GM12872 (cell line): ENCODE measurements around the gene SLC39A8.
A peak's percentile ranks its signal among the peaks of the same experiment; 100 is the strongest.

Experiments
- TF ChIP-seq, protein P1 (sequence below): IDR thresholded peaks from 3 replicates; pipeline ENCODE4 v1.5.1; 2011; ENCODE audit warnings: low read depth, mild to moderate bottlenecking, low read length, moderate library complexity; ENCODE audit not compliant: insufficient read depth

The SLC39A8 gene

GRCh38 chr4:102344954-102345794, at the start of gene SLC39A8:
Gene SLC39A8, minus strand, starts transcription at chr4:102345482. Its CDS starts 820 bp downstream, at chr4:102344662.
- TF ChIP-seq, protein P1, sequence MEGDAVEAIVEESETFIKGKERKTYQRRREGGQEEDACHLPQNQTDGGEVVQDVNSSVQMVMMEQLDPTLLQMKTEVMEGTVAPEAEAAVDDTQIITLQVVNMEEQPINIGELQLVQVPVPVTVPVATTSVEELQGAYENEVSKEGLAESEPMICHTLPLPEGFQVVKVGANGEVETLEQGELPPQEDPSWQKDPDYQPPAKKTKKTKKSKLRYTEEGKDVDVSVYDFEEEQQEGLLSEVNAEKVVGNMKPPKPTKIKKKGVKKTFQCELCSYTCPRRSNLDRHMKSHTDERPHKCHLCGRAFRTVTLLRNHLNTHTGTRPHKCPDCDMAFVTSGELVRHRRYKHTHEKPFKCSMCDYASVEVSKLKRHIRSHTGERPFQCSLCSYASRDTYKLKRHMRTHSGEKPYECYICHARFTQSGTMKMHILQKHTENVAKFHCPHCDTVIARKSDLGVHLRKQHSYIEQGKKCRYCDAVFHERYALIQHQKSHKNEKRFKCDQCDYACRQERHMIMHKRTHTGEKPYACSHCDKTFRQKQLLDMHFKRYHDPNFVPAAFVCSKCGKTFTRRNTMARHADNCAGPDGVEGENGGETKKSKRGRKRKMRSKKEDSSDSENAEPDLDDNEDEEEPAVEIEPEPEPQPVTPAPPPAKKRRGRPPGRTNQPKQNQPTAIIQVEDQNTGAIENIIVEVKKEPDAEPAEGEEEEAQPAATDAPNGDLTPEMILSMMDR: peak; percentile 76

DNA sequence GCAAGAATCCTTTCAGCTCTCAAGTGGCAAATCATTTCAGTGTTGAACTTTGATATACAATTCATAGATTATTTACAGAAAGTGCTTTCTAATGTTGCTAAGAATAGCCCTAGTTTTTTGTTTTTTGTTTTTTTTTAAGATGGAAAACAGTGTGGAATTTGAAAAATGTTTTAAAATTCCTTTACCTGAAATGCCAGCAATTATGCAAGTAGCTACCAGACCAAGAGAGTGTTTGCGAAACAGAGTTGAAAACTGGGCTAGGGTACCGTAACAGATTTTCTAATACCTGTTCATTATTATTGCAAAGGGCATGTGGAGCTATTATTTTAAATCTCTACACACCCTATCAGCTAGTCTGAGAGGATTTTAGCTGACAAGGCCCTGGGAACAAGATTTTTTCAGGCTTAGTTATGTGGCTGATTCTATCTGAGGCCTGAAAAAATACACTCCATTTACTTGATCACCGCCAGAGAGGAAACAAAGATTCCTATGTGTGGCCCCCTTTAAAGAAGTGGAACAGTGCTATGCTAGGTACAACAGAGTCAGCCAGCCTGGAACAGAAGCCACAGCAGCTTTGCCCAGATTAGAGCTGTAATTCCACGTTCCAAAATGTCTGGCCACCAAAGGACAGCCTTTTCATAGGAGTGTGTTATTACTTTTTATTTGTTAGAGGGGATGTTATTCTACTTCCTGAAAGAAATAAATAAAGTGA, 46.9 kb upstream of the SLC39A8 start:
- TF ChIP-seq, protein P1: no peak

DNA sequence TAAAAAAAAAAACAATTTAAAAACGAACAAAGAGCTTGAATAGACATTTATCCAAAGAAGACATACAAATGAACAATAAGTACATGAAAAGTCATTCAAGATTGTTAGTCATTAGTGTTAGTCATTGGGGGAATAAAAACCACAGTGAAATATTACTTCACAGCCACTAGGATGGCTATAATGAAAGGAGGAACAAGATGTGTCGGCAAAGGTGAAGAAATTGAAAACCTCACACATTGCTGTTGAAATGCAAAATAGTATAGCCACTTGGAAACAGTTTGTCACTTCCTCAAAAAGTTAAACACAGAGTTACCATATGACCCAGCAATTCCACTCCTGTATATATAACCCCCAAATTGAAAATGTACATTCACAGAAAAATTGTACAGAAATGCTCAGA, 45.2 kb upstream of the SLC39A8 start:
- TF ChIP-seq, protein P1: 0 out of 3 replicates have a peak, but pooled peaks have one; percentile 5

DNA sequence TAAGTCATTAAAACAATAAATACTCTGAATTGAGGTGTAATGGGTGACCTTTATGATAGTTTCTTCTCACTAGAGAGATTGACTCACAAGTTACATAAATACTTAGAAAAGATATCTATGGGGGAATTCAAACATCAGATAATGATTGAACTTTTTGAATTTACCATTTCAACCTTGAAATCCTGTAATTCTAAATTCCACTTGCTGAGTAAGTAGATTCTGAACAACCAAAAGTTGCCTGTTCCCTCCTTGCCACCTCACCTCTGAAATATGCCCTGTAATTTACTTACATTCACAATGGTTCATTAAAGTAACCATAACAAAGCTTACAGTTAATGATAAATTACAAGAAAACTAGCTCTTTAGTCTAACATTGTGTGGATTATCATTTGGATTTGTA, 43.3 kb upstream of the SLC39A8 start:
- TF ChIP-seq, protein P1: no peak

DNA sequence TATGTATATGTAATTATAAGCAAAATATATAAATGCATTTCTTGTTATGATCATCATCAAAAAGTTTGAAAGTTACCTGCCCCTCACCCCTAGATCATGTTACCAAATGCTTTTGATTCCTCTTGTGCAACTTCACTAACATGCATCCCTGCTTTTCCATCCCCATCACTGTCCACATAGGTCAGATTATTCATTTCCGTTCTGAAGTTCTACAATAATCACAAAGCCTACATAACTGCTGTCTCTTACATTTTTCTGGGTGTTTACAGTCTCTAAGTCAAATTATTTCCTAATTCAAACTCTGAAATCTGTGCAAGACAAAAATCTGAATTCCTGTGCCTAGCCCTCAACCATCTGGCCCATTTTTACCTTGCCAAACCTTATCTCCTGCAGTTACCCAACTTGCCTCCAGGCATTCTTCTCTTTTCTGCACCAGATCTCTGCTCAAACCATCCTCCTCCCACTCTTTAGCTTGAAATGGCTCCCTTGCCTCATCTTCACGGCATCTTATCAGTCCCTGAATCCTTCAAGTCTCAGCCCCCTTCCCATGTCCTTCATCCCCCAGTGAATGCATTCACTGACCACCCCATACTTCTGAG, 42.4 kb upstream of the SLC39A8 start:
- TF ChIP-seq, protein P1: 0 out of 3 replicates have a peak, but pooled peaks have one; percentile 2

DNA sequence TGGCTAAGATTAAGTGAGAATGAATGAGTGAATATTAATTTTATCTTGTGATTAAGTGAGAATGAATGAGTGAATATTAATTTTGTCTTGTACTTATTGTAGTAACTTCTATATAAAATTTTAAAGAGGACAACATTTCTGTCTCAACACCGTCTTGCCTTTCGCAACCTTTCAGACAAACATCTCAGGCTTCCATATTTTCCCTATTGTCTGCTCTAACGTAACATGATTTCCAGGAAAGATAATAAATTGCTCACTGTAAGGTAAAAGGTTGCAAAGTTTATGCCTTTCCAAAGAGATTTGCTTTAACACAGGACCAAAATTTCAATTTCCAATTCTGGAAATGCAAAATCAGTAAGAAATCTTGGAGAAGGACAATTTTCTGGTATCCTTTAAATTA, 41.7 kb upstream of the SLC39A8 start:
- TF ChIP-seq, protein P1: no peak

DNA sequence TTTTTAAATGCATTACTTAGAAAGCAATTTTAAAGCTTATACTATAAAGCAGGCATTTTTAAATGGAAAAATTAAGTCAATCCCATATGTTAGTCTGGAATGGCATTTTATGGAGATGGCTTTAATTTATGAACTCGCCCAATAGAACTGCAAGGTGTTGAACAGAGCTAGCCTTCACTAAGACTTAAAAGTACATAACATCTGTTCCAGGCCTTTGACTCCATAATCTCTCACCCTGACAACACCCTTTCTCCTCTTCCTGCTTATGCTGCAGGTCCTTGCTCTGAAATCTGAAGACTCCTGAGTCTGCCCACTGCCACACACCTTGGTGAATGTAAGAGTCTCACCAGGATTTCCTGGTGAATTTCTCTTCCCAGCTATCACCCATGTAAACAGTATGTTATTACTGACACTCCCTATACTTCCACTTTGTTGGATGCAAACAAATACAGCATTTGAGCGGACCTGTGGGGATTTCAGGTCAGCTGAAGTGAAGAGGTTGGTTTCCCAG, 17.7 kb upstream of the SLC39A8 start:
- TF ChIP-seq, protein P1: no peak
